HG02884 (cell line): ENCODE data around the gene ZC2HC1C.

Experiments used
- ATAC-seq: cut with Tn5 transposase; IDR thresholded peaks from one replicate; pipeline ENCODE4 v1.9.1; 2021; ENCODE audit warnings: mild to moderate bottlenecking, moderate library complexity; ENCODE audit not compliant: unreplicated experiment

The ZC2HC1C gene

GRCh38 chr14:75128596-75128990 lies 59.2 kb downstream of the ZC2HC1C start:
- ATAC-seq, result no peak
